Activated CD4-positive, alpha-beta T cell treated with anti-CD3 and anti-CD28 coated beads, Interleukin-2, amount 50 U/mL, for 16 hours (primary cell): ENCODE data around the gene GRM4.

Experiments used
- DNase-seq: peaks from one replicate; pipeline ENCODE4 v3.0.0-alpha.2; 2020

Gene GRM4

GRCh38 chr6:34036357-34037069 lies 109.4 kb downstream of the GRM4 start:
- DNase-seq: peak; percentile 71

- no peak for DNase-seq
These were observed 110.1 kb downstream of the GRM4 start for GRCh38 chr6:34035704-34036356.

- DNase-seq: no peak
These were observed 110.7 kb downstream of the GRM4 start for GRCh38 chr6:34035161-34035560.

GRCh38 chr6:34032856-34033255 lies 113.0 kb downstream of the GRM4 start:
- no peak for DNase-seq

GRCh38 chr6:34031625-34032383 lies 114.1 kb downstream of the GRM4 start:
- no peak for DNase-seq

- DNase-seq: no peak
These were observed 114.9 kb downstream of the GRM4 start for GRCh38 chr6:34030831-34031624.

- DNase-seq: no peak
These were observed 116.2 kb downstream of the GRM4 start for GRCh38 chr6:34029489-34030280.

GRCh38 chr6:34028691-34029360 lies 117.1 kb downstream of the GRM4 start:
- no peak for DNase-seq

- DNase-seq: no peak
These were observed 117.9 kb downstream of the GRM4 start for GRCh38 chr6:34027939-34028441.

GRCh38 chr6:34027445-34027936 lies 118.4 kb downstream of the GRM4 start:
- DNase-seq: peak; percentile 46

- no peak for DNase-seq
These were observed 120.0 kb downstream of the GRM4 start for GRCh38 chr6:34025861-34026260.

GRCh38 chr6:34025112-34025807 lies 120.6 kb downstream of the GRM4 start:
- DNase-seq: no peak

GRCh38 chr6:34022873-34023255 lies 123.0 kb downstream of the GRM4 start:
- no peak for DNase-seq

- DNase-seq: no peak
These were observed 123.5 kb downstream of the GRM4 start for GRCh38 chr6:34022250-34022872.

- no peak for DNase-seq
These were observed 124.2 kb downstream of the GRM4 start for GRCh38 chr6:34021554-34022190.

- DNase-seq: no peak
These were observed 124.9 kb downstream of the GRM4 start for GRCh38 chr6:34020807-34021553.

GRCh38 chr6:34020278-34020677 lies 125.6 kb downstream of the GRM4 start:
- no peak for DNase-seq

- DNase-seq: no peak
These were observed 126.8 kb downstream of the GRM4 start for GRCh38 chr6:34018961-34019606.
